Transverse colon (tissue), 4 donors: ENCODE results near the gene RIMS1.

Source experiments
- CTCF ChIP-seq, 5 experiments: fragments of 200-600 bp in 3 of 5; fragments of 450-650 bp in 2 of 5; sonication (generic) in 3 of 5; IDR thresholded peaks; 1 replicate in 2 of 5; 2 replicates in 3 of 5; pipeline ENCODE4 v1.5.1; 2016 to 2017; ENCODE audit warnings: antibody characterized with exemption in 5 of 5, inconsistent platforms in 3 of 5, mild to moderate bottlenecking in 2 of 5, moderate library complexity in 1 of 5
- POLR2AphosphoS5 ChIP-seq, 3 donors: sonication (generic); formaldehyde crosslinking; IDR thresholded peaks; one replicate each; pipeline ENCODE4 v1.6.1; 2016; ENCODE audit warnings: antibody characterized with exemption in 3 of 3

GRCh38 chr6:71965404-71965803 lies 79.1 kb downstream of the RIMS1 start:
- no peak for TF ChIP-seq CTCF (IDR thresholded peaks at IDR 0.05)
- no peak for TF ChIP-seq POLR2AphosphoS5 (IDR thresholded peaks at IDR 0.05)
